ENCODE results near the gene AXIN1. TPM values are rescaled to one million over a fixed set of nuclear protein-coding genes. Genes with fewer than 3 reads are reported as not detected.
"Not testable (repeated sequence)": the region's sequence is repeated elsewhere in the genome, so short reads cannot be mapped to it uniquely, and the experiment has no call there.

The AXIN1 gene
- total RNA-seq, 1 experiment from 2014 or later, result 32.7 TPM

DNA sequence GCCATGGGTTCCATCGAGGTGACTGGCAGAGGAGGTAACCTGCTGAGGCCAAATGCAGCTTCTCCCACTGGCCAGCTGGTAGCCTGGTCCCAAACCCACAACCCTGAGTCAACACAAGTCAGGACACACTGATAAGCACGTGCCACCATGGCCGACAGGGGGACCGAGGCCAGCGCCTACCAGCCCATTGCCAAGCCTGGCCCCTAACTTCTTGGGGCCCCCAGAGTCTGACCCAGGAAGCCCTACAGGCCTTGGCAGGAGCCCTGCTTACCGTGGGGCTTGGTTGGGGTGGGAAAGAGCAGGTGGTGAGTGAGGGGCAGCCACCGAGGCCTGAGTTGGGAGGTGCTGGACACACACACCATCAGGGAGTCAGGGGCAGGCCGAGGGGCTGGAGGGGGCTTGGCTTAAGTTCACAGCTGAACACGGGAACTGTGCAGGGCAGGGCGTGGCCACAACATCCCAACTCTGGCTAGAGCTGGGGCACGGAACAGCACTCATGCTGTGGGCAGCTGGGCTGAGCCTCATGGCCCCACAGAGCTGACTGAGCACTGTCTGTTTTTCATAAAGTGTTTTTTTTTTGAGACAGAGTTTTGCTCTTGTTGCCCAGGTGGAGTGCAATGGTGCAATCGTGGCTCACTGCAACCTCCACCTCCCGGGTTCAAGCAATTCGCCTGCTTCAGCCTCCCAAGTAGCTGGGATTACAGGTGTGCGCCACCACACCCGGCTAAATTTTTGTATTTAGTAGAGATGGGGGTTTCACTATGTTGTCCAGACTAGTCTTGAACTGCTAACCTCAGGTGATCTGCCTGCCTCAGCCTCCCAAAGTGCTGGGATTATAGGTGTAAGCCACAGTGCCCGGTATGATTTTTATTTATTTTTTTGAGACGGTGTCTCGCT lies 12.3 kb upstream of the AXIN1 start:
- H3K36me3 ChIP-seq (ENCODE audit: insufficient read depth, low read length, poor library complexity, severe bottlenecking), result peaks cover 20% of the 10 kb centered on the region
- intact Hi-C loops (cut with micrococcal nuclease; ENCODE audit: unreplicated experiment), result loop anchor here (5.0 kb wide), 1 partner anchor 258 kb away; no protein-coding TSS in a partner anchor
- POLR2A ChIA-PET (ENCODE audit: low non-redundant PET), result no interaction called here

DNA sequence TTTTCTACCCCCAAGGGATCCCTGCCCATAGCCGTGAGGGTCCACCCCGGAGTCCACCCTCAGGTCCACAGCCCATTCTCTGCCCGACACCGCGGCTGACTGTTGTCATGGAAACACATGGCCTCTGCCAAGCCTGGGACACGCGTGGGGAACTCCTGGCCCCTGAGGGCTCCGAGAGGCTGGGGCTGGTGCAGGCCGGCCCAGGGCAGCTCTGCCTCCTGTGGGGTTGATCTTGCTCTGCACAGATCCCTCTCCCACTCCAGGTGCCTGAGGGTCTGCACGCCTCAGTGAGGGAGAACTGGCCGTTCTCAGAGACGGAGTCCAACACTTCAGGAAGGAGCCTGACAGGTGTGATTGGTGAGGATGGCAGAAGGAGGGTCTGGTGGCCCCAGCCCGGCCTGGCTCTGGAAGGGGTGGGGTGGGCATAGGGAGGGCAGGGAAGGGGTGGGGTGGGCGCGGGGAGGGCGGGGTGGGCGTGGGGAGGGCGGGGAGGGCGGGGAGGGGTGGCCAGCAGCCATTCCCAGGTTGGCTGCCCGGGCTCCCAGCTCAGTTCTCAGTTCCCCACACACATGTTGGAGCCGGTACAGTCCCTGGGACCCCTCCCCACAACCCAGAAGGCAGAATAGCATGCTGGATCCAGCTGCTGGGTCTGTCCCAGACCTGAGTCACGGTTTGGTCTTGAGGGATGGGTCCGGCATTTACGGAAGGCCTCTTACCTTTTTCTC lies 11.4 kb upstream of the AXIN1 start:
- Histone ChIP-seq H3K27ac (ENCODE audit: low read depth, low read length, poor library complexity, severe bottlenecking) (no peak overlapping the region), H3K36me3 (ENCODE audit: insufficient read depth, low read length, poor library complexity, severe bottlenecking) (peaks cover 20% of the 10 kb centered on the region), H3K4me1 (ENCODE audit: insufficient read depth, low read length, poor library complexity, severe bottlenecking) (no peaks in the 10 kb centered on the region), H3K27me3 (replicated peaks; ENCODE audit: insufficient read depth, low read depth, low read length, poor library complexity) (no peaks in the 10 kb centered on the region), H3K9me3 (ENCODE audit: low read depth, low read length, poor library complexity, severe bottlenecking) (no peaks in the 10 kb centered on the region), H3K4me3 (ENCODE audit: low read depth, low read length, poor library complexity, severe bottlenecking) (no peak overlapping the region)
- intact Hi-C loops (cut with micrococcal nuclease; ENCODE audit: unreplicated experiment), result loop anchor here (5.0 kb wide), 1 partner anchor 257 kb away; no protein-coding TSS in a partner anchor
- POLR2A ChIA-PET (ENCODE audit: low non-redundant PET), result interaction anchor here (0.6 kb wide), 1 partner anchor 235 kb away, joined by 3 read pairs; no protein-coding TSS in a partner anchor
- DNase-seq (ENCODE audit: low spot score), result no peak
- no TSS peak for BruUV-seq (replicated peaks)
- CTCF ChIA-PET, result interaction anchor here (0.5 to 2.2 kb wide), 2 partner anchors 257 to 285 kb away, joined by 3 to 25 read pairs; partner anchors contain the start of gene WDR90
- TF ChIP-seq, protein P1, sequence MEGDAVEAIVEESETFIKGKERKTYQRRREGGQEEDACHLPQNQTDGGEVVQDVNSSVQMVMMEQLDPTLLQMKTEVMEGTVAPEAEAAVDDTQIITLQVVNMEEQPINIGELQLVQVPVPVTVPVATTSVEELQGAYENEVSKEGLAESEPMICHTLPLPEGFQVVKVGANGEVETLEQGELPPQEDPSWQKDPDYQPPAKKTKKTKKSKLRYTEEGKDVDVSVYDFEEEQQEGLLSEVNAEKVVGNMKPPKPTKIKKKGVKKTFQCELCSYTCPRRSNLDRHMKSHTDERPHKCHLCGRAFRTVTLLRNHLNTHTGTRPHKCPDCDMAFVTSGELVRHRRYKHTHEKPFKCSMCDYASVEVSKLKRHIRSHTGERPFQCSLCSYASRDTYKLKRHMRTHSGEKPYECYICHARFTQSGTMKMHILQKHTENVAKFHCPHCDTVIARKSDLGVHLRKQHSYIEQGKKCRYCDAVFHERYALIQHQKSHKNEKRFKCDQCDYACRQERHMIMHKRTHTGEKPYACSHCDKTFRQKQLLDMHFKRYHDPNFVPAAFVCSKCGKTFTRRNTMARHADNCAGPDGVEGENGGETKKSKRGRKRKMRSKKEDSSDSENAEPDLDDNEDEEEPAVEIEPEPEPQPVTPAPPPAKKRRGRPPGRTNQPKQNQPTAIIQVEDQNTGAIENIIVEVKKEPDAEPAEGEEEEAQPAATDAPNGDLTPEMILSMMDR (conservative IDR thresholded peaks at IDR 0.05; ENCODE audit: low read depth, low read length), result no peak
- no peak for TF ChIP-seq EZH2 (IDR thresholded peaks at IDR 0.05; ENCODE audit: borderline replicate concordance, low read depth, low read length, poor library complexity, severe bottlenecking)

More for the DNA sequence above, 12.3 kb upstream of the AXIN1 start:
- TF ChIP-seq, protein P1 (conservative IDR thresholded peaks at IDR 0.05; ENCODE audit: low read depth, low read length), result no peak
- TF ChIP-seq EZH2 (IDR thresholded peaks at IDR 0.05; ENCODE audit: borderline replicate concordance, low read depth, low read length, poor library complexity, severe bottlenecking), result no peak
- CTCF ChIA-PET, result interaction anchor here (1.3 kb wide), 1 partner anchor 299 kb away, joined by 6 read pairs; no protein-coding TSS in a partner anchor
- Histone ChIP-seq H3K4me3 (ENCODE audit: low read depth, low read length, poor library complexity, severe bottlenecking) (no peak overlapping the region), H3K27me3 (replicated peaks; ENCODE audit: insufficient read depth, low read depth, low read length, poor library complexity) (no peaks in the 10 kb centered on the region), H3K4me1 (ENCODE audit: insufficient read depth, low read length, poor library complexity, severe bottlenecking) (no peaks in the 10 kb centered on the region), H3K27ac (ENCODE audit: low read depth, low read length, poor library complexity, severe bottlenecking) (no peak overlapping the region), H3K9me3 (ENCODE audit: low read depth, low read length, poor library complexity, severe bottlenecking) (no peaks in the 10 kb centered on the region)
- DNase-seq (ENCODE audit: low spot score), result no peak
- BruUV-seq (replicated peaks), result no TSS peak

DNA sequence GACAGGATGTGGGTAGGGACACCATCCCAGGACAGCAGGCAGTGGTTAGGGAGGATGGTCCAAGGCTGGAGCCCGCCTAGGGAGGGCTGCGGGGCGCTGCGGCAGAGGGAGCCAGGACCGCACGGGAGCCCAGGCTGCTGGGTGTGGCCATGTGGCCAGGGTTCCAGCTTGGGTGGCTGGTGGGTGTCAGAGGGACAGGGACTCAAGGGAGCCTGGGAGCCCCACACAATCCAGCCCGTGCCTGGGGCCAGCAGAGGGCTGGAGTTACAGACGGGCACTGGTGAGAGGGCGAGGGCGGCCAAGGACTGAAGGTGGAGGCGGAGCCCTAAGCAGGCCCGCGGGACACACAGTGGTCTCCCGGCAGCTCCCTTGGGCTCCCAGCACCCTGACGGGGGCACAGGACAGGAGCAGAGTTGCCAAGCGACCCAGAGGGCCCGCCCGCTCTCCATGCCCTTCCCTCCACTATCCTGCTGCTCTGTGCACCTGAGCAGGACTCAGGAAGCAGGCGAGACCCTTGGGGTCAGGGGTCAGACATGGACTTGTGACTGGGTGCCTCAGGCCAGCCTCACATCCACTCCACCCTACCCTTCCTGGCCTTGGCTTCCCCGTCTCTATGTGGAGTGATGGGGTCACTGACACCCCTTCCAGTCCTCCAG lies 10.7 kb upstream of the AXIN1 start:
- H3K27me3 ChIP-seq (replicated peaks; ENCODE audit: insufficient read depth, low read depth, low read length, poor library complexity), result no peaks in the 10 kb centered on the region
- peaks cover 14% of the 10 kb centered on the region for H3K36me3 ChIP-seq (ENCODE audit: insufficient read depth, low read length, poor library complexity, severe bottlenecking)
- no TSS peak for BruUV-seq (replicated peaks)
- ChIA-PET CTCF (interaction anchor here (0.8 to 2.2 kb wide), 3 partner anchors 256 to 319 kb away, joined by 3 to 25 read pairs (median 5); no protein-coding TSS in a partner anchor), POLR2A (ENCODE audit: low non-redundant PET) (no interaction called here)
- intact Hi-C loops (cut with micrococcal nuclease; ENCODE audit: unreplicated experiment), result loop anchor here (5.0 kb wide), 1 partner anchor 256 kb away; no protein-coding TSS in a partner anchor
- no peaks in the 10 kb centered on the region for H3K4me1 ChIP-seq (ENCODE audit: insufficient read depth, low read length, poor library complexity, severe bottlenecking)
- no peak overlapping the region for H3K4me3 ChIP-seq (ENCODE audit: low read depth, low read length, poor library complexity, severe bottlenecking)
- TF ChIP-seq, protein P1 (conservative IDR thresholded peaks at IDR 0.05; ENCODE audit: low read depth, low read length), result no peak
- TF ChIP-seq EZH2 (IDR thresholded peaks at IDR 0.05; ENCODE audit: borderline replicate concordance, low read depth, low read length, poor library complexity, severe bottlenecking), result no peak
- H3K27ac ChIP-seq (ENCODE audit: low read depth, low read length, poor library complexity, severe bottlenecking), result no peak overlapping the region
- DNase-seq (ENCODE audit: low spot score), result no peak
- no peaks in the 10 kb centered on the region for H3K9me3 ChIP-seq (ENCODE audit: low read depth, low read length, poor library complexity, severe bottlenecking)

DNA sequence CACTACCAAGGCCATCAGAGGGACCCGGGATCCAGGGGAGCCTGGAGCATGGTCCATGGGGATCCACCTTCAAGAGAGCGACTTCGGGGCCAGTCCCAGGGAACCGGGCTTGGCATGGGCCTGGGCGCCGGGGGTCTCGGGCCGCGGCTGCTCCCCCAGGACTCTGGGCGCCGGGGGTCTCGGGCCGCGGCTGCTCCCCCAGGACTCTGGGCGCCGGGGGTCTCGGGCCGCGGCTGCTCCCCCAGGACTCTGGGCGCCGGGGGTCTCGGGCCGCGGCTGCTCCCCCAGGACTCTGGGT lies 10.1 kb upstream of the AXIN1 start:
- ChIA-PET POLR2A (ENCODE audit: low non-redundant PET) (interaction anchor here (0.6 kb wide), 1 partner anchor 176 kb away, joined by 13 read pairs; no protein-coding TSS in a partner anchor), CTCF (interaction anchor here (0.6 to 2.2 kb wide), 9 partner anchors 10 to 319 kb away, joined by 3 to 25 read pairs (median 5); no protein-coding TSS in a partner anchor)
- H3K9me3 ChIP-seq (ENCODE audit: low read depth, low read length, poor library complexity, severe bottlenecking); H3K27ac ChIP-seq (ENCODE audit: low read depth, low read length, poor library complexity, severe bottlenecking); H3K4me1 ChIP-seq (ENCODE audit: insufficient read depth, low read length, poor library complexity, severe bottlenecking); BruUV-seq (replicated peaks); H3K27me3 ChIP-seq (replicated peaks; ENCODE audit: insufficient read depth, low read depth, low read length, poor library complexity); DNase-seq (ENCODE audit: low spot score); H3K4me3 ChIP-seq (ENCODE audit: low read depth, low read length, poor library complexity, severe bottlenecking); H3K36me3 ChIP-seq (ENCODE audit: insufficient read depth, low read length, poor library complexity, severe bottlenecking): not testable (repeated sequence)
- intact Hi-C loops (cut with micrococcal nuclease; ENCODE audit: unreplicated experiment), result loop anchor here (5.0 kb wide), 1 partner anchor 255 kb away; no protein-coding TSS in a partner anchor
